Measurements from ENCODE around the gene OGFR. TPM values are rescaled to one million over a fixed set of nuclear protein-coding genes. Genes with fewer than 3 reads are reported as not detected.

Gene OGFR, protein sequence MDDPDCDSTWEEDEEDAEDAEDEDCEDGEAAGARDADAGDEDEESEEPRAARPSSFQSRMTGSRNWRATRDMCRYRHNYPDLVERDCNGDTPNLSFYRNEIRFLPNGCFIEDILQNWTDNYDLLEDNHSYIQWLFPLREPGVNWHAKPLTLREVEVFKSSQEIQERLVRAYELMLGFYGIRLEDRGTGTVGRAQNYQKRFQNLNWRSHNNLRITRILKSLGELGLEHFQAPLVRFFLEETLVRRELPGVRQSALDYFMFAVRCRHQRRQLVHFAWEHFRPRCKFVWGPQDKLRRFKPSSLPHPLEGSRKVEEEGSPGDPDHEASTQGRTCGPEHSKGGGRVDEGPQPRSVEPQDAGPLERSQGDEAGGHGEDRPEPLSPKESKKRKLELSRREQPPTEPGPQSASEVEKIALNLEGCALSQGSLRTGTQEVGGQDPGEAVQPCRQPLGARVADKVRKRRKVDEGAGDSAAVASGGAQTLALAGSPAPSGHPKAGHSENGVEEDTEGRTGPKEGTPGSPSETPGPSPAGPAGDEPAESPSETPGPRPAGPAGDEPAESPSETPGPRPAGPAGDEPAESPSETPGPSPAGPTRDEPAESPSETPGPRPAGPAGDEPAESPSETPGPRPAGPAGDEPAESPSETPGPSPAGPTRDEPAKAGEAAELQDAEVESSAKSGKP
- total RNA-seq (ENCODE audit: low replicate concordance) = 24.1 and 39.2 TPM in 2 replicates

GRCh38 chr20:62804627-62805154 is at the start of gene OGFR:
Gene OGFR (plus strand): TSS chr20:62804835. CDS start chr20:62804860, 25 bp downstream.

DNA sequence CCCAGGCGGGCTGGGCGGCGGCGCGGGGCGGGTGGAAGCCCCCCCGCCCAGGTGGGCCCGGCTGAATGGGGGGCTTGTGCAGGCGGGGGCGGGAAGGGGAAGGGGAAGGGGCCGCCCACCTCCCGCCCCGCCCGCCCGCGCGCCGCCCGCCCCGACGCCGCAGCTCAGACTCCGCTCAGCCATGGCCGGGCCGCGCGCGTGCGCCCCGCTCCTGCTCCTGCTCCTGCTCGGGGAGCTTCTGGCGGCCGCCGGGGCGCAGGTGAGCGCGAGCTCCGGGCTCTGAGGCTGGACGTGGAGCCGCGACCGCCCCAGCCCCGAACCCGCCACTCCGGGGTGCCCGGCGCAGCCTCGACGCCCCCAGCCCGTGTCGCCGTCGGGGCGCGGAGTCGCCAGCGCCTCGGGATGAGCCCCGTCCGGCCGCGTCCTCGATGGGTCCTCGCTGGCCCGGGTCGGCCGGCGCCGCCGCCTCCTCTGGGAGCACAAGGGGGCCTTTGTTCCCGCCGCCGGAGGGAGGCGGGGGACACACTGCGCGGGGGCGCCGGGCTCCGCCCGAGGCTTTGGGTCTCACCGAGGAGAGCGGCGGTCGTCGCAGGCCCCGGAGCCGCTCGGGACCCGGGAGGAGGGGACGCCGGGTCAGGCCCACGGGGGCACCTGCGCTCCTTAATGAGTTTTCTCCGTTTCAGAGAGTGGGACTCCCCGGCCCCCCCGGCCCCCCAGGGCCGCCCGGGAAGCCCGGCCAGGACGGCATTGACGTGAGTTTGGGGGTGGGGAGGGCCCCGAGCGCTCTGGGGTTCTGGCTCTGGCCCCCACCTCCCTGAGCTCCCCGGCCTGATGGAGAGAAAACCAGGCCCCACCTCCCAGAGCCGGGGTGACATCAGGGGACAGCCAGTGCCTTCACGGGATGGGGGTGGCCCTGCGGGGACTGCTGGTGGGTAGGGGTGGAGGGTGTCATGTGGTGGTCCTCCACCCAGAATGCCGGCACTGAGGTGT is 12.5 kb downstream of the OGFR start, which contains the start of gene COL9A3:
Gene COL9A3, plus strand, starts transcription at position 167 of the 990 bp plus-strand sequence. Its CDS starts 15 bp downstream, at position 182.

DNA sequence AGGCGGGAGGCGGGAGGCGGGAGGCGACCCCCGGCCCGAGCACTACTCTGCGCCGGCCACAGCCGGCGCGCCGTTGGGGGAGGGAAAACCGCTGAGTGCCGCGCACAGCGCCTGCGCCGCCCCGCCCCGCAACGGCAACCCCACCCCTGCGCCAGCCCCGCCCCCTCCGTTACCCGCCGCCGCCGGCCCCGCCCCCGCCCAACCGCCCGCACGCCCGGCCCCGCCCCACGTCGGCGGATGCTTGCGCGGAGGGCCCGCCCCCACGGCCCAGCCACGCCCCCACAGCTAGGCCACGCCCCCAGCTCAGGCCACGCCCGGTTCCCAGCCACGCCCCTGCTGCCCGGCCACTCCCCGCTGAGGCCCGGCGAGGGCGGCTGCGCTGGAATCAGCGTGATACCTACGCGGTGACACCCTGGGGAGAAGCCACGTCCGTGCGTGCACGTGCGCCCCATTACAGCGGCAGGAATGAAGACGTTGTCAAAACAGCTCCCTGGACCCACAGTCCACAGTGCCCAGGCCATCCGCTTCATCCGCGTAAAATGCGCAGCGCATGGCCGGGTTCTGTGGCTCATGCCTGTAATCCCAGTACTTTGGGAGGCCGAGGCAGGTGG is 57.2 kb downstream of the OGFR start, which contains the start of gene TCFL5:
Gene TCFL5, minus strand, starts transcription at position 97 of the 611 bp plus-strand sequence. CDS start 152 bp downstream, outside the sequence.

Other genes with a start within 250 kb of the OGFR start
- gene SLCO4A1, start 162.3 kb upstream of the OGFR start, total RNA-seq (ENCODE audit: low replicate concordance) = 0.35 TPM in 1 of 2 replicates, not detected in the other
- under 0.01 and 0.12 TPM in 2 replicates for gene NTSR1, start 96.0 kb upstream of the OGFR start, total RNA-seq (ENCODE audit: low replicate concordance)
- gene MRGBP, start 8.4 kb upstream of the OGFR start, total RNA-seq (ENCODE audit: low replicate concordance) = 8.0 and 16.0 TPM in 2 replicates
- gene COL9A3, start 12.2 kb downstream of the OGFR start, total RNA-seq (ENCODE audit: low replicate concordance) = 0.30 TPM in 1 of 2 replicates, not detected in the other
- gene TCFL5, start 57.0 kb downstream of the OGFR start, total RNA-seq (ENCODE audit: low replicate concordance) = 11.5 and 12.5 TPM in 2 replicates
- 24.8 and 25.5 TPM in 2 replicates for gene DIDO1, start 121.7 kb downstream of the OGFR start, total RNA-seq (ENCODE audit: low replicate concordance)
- 37.5 and 39.4 TPM in 2 replicates for gene GID8, start 133.3 kb downstream of the OGFR start, total RNA-seq (ENCODE audit: low replicate concordance)
- gene SLC17A9, start 147.9 kb downstream of the OGFR start, total RNA-seq (ENCODE audit: low replicate concordance) = 2.5 and 20.9 TPM in 2 replicates
- gene BHLHE23, start 202.1 kb downstream of the OGFR start, total RNA-seq (ENCODE audit: low replicate concordance) = not detected in 2 replicates